ENCODE results near the gene HBE1. TPM values are rescaled to one million over a fixed set of nuclear protein-coding genes. Genes with fewer than 3 reads are reported as not detected.

Gene HBE1
- not detected in 2 replicates for total RNA-seq

DNA sequence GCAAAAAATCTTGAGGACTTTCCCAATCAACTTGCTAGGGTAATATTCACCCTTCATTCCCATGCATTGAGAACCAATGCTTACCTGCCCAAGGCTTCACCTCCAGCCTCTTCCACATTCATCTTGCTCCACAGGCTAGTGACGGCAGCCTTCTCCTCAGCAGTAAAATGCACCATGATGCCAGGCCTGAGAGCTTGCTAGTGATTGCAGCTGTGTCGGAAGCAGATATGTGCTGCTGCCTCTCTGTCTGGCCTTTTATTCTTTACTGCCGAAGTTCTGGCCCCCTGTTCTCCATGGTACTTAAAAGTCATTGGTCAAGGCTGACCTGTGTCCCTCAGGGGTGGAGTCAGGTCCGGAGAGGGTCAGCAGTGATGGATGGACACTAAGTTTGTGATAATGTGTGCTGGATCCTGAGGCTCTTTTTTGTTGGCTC is at the start of gene HBE1:
TSS of gene HBE1 (minus strand) at position 231 of the 433 bp plus-strand sequence. CDS start at position 176, 55 bp downstream.

DNA sequence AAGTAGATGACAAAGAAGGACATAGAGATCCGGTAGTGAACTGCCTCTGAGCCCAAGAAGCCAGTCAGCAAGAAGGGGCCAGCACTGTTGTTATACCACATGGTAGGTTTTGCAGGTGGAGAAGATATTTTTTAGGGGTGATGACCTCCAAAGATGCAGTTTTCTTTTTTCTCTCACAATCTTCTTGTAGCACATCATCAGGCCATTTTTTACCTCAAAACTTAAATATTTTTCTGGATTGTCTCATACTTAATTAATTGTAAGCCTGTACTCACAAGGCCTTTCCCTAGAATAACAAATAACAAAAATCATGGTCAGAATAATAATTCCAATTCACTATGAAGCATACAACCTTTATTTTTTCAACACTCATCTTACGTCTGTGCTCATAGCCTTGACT is 32.1 kb upstream of the HBE1 start, which contains the start of gene OR51B4:
TSS of gene OR51B4 (minus strand) at position 101 of the 400 bp plus-strand sequence. CDS start at position 101, 0 bp downstream.

DNA sequence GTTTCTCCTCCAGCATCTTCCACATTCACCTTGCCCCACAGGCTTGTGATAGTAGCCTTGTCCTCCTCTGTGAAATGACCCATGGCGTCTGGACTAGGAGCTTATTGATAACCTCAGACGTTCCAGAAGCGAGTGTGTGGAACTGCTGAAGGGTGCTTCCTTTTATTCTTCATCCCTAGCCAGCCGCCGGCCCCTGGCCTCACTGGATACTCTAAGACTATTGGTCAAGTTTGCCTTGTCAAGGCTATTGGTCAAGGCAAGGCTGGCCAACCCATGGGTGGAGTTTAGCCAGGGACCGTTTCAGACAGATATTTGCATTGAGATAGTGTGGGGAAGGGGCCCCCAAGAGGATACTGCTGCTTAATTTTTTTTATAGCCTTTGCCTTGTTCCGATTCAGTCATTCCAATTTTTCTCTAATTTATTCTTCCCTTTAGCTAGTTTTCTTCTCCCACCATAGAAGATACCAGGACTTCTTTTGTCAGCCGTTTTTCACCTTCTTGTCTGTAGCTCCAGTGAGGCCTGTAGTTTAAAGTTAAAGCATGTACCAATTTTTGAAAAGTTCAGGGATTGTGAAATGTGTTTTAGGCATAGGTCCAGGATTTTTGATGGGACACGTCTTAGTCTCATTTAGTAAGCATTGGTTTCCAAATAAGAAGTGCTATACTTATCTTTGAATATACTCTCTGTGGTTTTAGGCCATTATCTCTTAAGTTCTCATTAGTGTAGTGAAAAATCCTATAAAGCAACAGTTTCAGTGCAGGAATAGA is 14.9 kb downstream of the HBE1 start, which contains the start of gene HBG2:
TSS of gene HBG2 (minus strand) at position 136 of the 768 bp plus-strand sequence. CDS start at position 83, 53 bp downstream.

DNA sequence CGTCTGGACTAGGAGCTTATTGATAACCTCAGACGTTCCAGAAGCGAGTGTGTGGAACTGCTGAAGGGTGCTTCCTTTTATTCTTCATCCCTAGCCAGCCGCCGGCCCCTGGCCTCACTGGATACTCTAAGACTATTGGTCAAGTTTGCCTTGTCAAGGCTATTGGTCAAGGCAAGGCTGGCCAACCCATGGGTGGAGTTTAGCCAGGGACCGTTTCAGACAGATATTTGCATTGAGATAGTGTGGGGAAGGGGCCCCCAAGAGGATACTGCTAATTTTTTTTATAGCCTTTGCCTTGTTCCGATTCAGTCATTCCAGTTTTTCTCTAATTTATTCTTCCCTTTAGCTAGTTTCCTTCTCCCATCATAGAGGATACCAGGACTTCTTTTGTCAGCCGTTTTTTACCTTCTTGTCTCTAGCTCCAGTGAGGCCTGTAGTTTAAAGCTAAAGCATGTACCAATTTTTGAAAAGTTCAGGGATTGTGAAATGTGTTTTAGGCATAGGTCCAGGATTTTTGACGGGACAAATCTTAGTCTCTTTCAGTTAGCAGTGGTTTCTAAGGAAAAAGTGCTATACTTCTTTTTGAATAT is 19.8 kb downstream of the HBE1 start, which contains the start of gene HBG1:
TSS of gene HBG1 (minus strand) at position 51 of the 590 bp plus-strand sequence. CDS start 53 bp downstream, outside the sequence.

DNA sequence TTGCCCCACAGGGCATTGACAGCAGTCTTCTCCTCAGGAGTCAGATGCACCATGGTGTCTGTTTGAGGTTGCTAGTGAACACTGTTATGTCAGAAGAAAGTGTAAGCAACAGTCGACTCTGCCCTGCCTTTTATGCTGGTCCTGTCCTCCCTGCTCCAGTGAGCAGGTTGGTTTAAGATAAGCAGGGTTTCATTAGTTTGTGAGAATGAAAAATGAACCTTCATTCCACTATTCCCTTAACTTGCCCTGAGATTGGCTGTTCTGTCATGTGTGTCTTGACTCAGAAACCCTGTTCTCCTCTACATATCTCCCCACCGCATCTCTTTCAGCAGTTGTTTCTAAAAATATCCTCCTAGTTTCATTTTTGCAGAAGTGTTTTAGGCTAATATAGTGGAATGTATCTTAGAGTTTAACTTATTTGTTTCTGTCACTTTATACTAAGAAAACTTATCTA is 35.3 kb downstream of the HBE1 start, which contains the start of gene HBD:
TSS of gene HBD (minus strand) at position 103 of the 454 bp plus-strand sequence. CDS start at position 53, 50 bp downstream.

DNA sequence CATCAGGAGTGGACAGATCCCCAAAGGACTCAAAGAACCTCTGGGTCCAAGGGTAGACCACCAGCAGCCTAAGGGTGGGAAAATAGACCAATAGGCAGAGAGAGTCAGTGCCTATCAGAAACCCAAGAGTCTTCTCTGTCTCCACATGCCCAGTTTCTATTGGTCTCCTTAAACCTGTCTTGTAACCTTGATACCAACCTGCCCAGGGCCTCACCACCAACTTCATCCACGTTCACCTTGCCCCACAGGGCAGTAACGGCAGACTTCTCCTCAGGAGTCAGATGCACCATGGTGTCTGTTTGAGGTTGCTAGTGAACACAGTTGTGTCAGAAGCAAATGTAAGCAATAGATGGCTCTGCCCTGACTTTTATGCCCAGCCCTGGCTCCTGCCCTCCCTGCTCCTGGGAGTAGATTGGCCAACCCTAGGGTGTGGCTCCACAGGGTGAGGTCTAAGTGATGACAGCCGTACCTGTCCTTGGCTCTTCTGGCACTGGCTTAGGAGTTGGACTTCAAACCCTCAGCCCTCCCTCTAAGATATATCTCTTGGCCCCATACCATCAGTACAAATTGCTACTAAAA is 42.9 kb downstream of the HBE1 start, which contains the start of gene HBB:
TSS of gene HBB (minus strand) at position 340 of the 579 bp plus-strand sequence. CDS start at position 290, 50 bp downstream.

Other genes starting within 250 kb of the HBE1 start
- not detected in 2 replicates for gene OR52J3, start 223.4 kb downstream of the HBE1 start, total RNA-seq
- gene OR52E2, start 210.3 kb downstream of the HBE1 start, total RNA-seq, result not detected in 2 replicates
- not detected in 2 replicates for gene OR52E1, start 200.4 kb downstream of the HBE1 start, total RNA-seq
- not detected in 2 replicates for gene OR52A5, start 131.6 kb downstream of the HBE1 start, total RNA-seq
- not detected in 2 replicates for gene OR52A1, start 115.2 kb downstream of the HBE1 start, total RNA-seq
- gene OR51V1, start 69.3 kb downstream of the HBE1 start, total RNA-seq, result not detected in 2 replicates
- not detected in 2 replicates for gene HBB, start 42.9 kb downstream of the HBE1 start, total RNA-seq
- gene HBD, start 35.5 kb downstream of the HBE1 start, total RNA-seq, result not detected in 2 replicates
- gene HBG1, start 20.1 kb downstream of the HBE1 start, total RNA-seq, result not detected in 2 replicates
- gene HBG2, start 15.2 kb downstream of the HBE1 start, total RNA-seq, result not detected in 2 replicates
- not detected in 2 replicates for gene OR51B4, start 32.0 kb upstream of the HBE1 start, total RNA-seq
- not detected in 2 replicates for gene OR51B2, start 54.4 kb upstream of the HBE1 start, total RNA-seq
- not detected in 2 replicates for gene OR51B5, start 73.6 kb upstream of the HBE1 start, total RNA-seq
- not detected in 2 replicates for gene OR51B6, start 81.6 kb upstream of the HBE1 start, total RNA-seq
- gene OR51M1, start 113.9 kb upstream of the HBE1 start, total RNA-seq, result not detected in 2 replicates
- gene OR51Q1, start 152.2 kb upstream of the HBE1 start, total RNA-seq, result not detected in 2 replicates
- gene OR51I1, start 171.6 kb upstream of the HBE1 start, total RNA-seq, result not detected in 2 replicates
- not detected in 2 replicates for gene OR51I2, start 179.4 kb upstream of the HBE1 start, total RNA-seq
- not detected in 2 replicates for gene OR52D1, start 218.7 kb upstream of the HBE1 start, total RNA-seq
- gene UBQLN3, start 240.0 kb upstream of the HBE1 start, total RNA-seq, result not detected in 2 replicates
- under 0.01 and 0.10 TPM in 2 replicates for gene UBQLNL, start 246.8 kb upstream of the HBE1 start, total RNA-seq

Measured in vein endothelial cell (primary cell).